ENCODE data around the gene TMED9.

- TF ChIP-seq TCF4 (CRISPR knock-in tag; IDR thresholded peaks at IDR 0.05; ENCODE audit: borderline replicate concordance), result no peak
- no peak for TF ChIP-seq ZFP3 (CRISPR knock-in tag; IDR thresholded peaks at IDR 0.05)
- TF ChIP-seq CSRNP3 (CRISPR knock-in tag; IDR thresholded peaks at IDR 0.05), result no peak
- no peak for TF ChIP-seq ZNF8 (CRISPR knock-in tag; IDR thresholded peaks at IDR 0.05)
- no peak for TF ChIP-seq ZFP30 (CRISPR knock-in tag; IDR thresholded peaks at IDR 0.05)
- no peak for TF ChIP-seq PATZ1 (CRISPR knock-in tag; IDR thresholded peaks at IDR 0.05; ENCODE audit: borderline replicate concordance)
- TF ChIP-seq POU6F1 (CRISPR knock-in tag; IDR thresholded peaks at IDR 0.05; ENCODE audit: borderline replicate concordance, low read depth), result no peak
- no peak for TF ChIP-seq OSR1 (CRISPR knock-in tag; IDR thresholded peaks at IDR 0.05)
- TF ChIP-seq GLIS3 (CRISPR knock-in tag; IDR thresholded peaks at IDR 0.05), result no peak
- no peak for TF ChIP-seq SNAI2 (CRISPR knock-in tag; IDR thresholded peaks at IDR 0.05)
- no peak for TF ChIP-seq ZNF70 (CRISPR knock-in tag; IDR thresholded peaks at IDR 0.05)
- TF ChIP-seq ESRRG (CRISPR knock-in tag; IDR thresholded peaks at IDR 0.05), result no peak
- no peak for TF ChIP-seq CSDC2 (CRISPR knock-in tag; IDR thresholded peaks at IDR 0.05)
These were observed 43.5 kb upstream of the TMED9 start for GRCh38 chr5:177548495-177548894.

All from SK-N-SH treated with all-trans-retinoic acid at 6 μM for 48 hours (cell line).